ENCODE data around the gene NBEA.
A peak's percentile ranks its signal among the peaks of the same experiment; 100 is the strongest.

GRCh38 chr13:35630551-35631275 lies 688.6 kb downstream of the NBEA start:
- TF ChIP-seq, protein P1, sequence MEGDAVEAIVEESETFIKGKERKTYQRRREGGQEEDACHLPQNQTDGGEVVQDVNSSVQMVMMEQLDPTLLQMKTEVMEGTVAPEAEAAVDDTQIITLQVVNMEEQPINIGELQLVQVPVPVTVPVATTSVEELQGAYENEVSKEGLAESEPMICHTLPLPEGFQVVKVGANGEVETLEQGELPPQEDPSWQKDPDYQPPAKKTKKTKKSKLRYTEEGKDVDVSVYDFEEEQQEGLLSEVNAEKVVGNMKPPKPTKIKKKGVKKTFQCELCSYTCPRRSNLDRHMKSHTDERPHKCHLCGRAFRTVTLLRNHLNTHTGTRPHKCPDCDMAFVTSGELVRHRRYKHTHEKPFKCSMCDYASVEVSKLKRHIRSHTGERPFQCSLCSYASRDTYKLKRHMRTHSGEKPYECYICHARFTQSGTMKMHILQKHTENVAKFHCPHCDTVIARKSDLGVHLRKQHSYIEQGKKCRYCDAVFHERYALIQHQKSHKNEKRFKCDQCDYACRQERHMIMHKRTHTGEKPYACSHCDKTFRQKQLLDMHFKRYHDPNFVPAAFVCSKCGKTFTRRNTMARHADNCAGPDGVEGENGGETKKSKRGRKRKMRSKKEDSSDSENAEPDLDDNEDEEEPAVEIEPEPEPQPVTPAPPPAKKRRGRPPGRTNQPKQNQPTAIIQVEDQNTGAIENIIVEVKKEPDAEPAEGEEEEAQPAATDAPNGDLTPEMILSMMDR (IDR thresholded peaks at IDR 0.05) = peak; percentile 72
- TF ChIP-seq, protein P2, sequence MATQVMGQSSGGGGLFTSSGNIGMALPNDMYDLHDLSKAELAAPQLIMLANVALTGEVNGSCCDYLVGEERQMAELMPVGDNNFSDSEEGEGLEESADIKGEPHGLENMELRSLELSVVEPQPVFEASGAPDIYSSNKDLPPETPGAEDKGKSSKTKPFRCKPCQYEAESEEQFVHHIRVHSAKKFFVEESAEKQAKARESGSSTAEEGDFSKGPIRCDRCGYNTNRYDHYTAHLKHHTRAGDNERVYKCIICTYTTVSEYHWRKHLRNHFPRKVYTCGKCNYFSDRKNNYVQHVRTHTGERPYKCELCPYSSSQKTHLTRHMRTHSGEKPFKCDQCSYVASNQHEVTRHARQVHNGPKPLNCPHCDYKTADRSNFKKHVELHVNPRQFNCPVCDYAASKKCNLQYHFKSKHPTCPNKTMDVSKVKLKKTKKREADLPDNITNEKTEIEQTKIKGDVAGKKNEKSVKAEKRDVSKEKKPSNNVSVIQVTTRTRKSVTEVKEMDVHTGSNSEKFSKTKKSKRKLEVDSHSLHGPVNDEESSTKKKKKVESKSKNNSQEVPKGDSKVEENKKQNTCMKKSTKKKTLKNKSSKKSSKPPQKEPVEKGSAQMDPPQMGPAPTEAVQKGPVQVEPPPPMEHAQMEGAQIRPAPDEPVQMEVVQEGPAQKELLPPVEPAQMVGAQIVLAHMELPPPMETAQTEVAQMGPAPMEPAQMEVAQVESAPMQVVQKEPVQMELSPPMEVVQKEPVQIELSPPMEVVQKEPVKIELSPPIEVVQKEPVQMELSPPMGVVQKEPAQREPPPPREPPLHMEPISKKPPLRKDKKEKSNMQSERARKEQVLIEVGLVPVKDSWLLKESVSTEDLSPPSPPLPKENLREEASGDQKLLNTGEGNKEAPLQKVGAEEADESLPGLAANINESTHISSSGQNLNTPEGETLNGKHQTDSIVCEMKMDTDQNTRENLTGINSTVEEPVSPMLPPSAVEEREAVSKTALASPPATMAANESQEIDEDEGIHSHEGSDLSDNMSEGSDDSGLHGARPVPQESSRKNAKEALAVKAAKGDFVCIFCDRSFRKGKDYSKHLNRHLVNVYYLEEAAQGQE (IDR thresholded peaks at IDR 0.05; ENCODE audit: insufficient read depth in 1 of 2, low read depth in 2 of 2, low read length in 1 of 2) = no peak
- TF ChIP-seq POLR2AphosphoS5 (IDR thresholded peaks at IDR 0.05; ENCODE audit: low read depth, low read length) = no peak
